ENCODE measurements around the gene CRYL1.
A peak's percentile ranks its signal among the peaks of the same experiment; 100 is the strongest.

Gene CRYL1, protein sequence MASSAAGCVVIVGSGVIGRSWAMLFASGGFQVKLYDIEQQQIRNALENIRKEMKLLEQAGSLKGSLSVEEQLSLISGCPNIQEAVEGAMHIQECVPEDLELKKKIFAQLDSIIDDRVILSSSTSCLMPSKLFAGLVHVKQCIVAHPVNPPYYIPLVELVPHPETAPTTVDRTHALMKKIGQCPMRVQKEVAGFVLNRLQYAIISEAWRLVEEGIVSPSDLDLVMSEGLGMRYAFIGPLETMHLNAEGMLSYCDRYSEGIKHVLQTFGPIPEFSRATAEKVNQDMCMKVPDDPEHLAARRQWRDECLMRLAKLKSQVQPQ
- total RNA-seq, result 2.2 to 13.1 reads per million in 2 donors

DNA sequence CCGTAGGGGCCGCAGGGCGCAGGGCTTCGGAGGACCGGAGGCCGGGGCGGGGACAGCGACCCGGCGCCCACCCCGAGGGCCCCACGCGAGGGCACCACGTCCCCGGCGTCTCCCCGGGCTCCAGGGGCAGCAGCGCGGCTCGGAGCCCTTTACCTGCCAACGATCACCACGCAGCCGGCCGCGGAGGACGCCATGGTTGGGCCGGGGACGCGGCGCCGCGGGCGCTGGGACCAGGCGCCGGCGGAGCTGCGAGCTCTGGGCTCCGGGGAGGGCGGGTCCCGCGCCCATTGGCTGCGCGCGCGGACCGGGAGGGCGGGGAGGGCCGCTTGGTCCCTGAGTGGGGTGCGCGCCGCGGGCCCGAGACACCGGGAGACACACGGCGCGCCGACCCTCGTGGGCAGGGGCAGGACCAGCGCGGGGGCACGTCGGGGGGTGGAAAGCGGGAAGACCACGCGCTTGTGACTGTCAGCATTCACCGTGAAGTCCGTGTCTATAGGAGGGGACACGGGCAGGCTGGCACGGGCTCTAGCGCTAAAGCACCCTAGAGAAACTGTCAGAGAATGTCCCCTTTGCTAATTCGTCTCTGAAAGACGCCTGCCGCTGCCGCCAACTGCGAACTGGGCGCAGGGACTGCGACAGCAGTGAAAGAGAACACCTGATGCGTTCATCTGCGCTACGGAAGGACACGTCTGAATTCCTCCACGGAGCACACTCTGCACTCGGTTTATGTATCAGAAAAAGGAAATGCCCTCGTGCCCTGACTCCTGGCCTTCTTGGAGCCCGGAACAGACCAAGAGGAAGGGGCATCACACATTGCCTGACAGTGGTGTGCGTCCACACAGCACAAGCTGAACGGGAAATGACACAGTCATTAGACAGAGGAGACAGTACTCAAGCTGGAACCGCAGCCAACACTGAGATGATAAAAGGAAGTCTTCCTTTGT is at the start of gene CRYL1:
CRYL1 (minus strand) TSS at position 257 of the 944 bp plus-strand sequence; CDS start at position 194, 63 bp downstream.
- peak; percentile 53 to 84 (median 62) for DNase-seq

DNA sequence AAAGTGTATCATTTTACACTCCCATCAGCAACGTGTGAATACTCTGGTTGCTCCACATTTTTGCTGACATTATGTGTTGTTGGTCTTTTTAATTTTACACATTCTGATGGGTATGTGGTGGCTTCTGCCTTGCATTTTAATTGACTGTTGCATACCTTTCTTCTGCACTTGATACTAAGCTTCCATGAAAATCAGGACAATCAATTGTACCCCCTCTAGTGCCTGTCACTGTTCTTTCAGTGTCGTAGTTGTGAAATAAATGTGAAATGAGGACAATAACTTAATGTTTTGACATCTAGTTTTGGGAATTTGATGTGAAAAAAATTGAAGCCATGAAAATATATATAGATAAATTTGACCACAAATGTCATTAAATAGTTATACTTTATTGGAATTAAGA is 48.0 kb upstream of the CRYL1 start:
- DNase-seq, result no peak

DNA sequence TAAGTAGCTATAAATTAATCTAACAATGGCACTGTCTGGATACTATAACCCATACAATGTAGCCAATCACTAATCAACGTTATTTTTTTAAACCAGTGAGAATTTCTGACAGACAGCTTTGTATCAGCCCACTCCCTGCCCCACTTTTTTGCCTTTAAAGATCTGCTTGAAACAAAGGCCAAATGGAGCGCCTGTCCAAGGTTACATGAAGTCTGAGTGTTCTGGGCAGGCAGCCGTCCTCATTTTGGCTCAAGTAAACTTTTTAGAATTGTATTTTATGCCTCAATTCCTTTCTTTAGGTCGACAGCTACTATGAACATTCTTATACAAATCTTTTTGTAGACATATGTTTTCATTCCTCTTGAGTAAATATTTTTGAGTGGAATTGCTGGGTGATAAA is 47.5 kb upstream of the CRYL1 start:
- no peak for DNase-seq

- peak in 1 of 5 experiments; percentile 26 for DNase-seq
These were observed 46.0 kb upstream of the CRYL1 start for GRCh38 chr13:20571676-20572075.

- no peak for DNase-seq
These were observed 44.9 kb upstream of the CRYL1 start for GRCh38 chr13:20570517-20570916.

GRCh38 chr13:20567881-20568528 is 42.3 kb upstream of the CRYL1 start:
- no peak for DNase-seq

DNA sequence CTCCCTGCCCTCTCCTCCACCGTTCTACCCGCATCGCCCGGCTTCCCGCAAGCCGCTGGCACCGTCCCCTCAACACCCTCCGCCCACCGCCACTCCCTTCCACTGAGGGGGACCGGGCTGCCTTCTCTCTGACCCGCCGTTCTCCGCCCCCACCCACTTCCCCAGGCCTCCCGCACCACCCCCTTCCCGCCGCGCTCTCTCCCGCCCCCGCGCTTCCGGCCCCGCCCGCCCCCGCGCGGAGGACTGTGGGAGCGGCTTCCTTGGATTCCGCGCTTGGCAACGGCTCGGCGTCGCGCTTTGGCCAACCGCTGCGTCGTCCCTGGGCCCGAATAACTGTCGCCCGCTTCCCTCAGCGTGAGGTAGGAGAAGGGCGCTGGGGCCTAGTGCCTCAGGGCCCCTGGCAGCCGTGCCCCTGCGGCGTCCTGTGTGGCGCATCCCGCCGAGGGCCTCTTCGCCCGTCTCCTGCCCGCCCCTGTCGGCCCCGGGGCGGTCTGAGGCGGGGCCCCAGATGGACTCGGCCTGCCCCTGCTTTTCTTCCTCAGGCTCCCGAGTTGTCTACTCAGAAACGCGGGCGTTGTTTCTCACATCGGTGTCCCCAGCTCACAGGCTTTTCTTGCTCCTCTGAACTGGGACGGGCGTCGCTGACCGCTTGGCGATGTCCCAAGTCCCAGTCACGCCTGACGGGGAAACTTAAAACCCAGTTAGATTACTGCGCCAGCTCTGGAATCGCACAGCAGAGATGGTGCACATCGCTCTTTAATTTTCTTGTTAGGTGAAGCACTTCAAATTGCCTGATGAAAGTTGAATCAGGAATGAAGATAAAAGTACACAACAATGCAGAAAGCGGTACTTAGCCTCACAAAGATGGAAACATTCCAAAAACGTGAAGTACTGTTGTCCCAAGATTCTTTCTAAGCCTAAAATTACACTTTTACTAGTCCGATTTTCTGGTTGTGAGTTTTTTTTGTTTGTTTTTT is 41.5 kb upstream of the CRYL1 start, which contains the start of gene IFT88:
IFT88 (plus strand) TSS at position 260 of the 977 bp plus-strand sequence. CDS start 7,229 bp downstream, outside the sequence.
- peak; percentile 52 to 91 (median 72) for DNase-seq

GRCh38 chr13:20566468-20566897 is 40.8 kb upstream of the CRYL1 start:
- no peak for DNase-seq

GRCh38 chr13:20565115-20565736 is 39.6 kb upstream of the CRYL1 start:
- DNase-seq, result peak in 1 of 5 experiments; percentile 11

DNA sequence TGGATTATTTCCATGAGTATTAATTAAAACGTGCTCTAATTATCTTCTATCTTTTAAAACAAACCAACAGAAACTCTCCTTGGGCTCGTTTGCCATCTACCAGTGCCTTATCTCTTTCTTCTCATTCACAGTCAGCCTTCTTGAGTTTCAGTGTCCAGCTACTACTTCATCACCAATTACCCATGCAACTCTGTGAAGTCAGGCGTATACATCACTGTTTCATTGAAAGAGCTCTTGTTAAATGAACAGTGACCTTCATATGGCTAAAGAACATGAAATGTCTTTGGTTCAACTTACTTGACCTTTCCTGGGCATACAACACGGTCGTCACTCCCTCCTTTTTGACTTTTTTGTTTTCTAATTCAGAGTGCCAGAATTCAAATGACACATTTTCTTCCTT is 36.1 kb upstream of the CRYL1 start:
- no peak for DNase-seq

- no peak for DNase-seq
These were observed 34.2 kb upstream of the CRYL1 start for GRCh38 chr13:20559659-20560356.

- no peak for DNase-seq
These were observed 33.3 kb upstream of the CRYL1 start for GRCh38 chr13:20558982-20559381.

DNA sequence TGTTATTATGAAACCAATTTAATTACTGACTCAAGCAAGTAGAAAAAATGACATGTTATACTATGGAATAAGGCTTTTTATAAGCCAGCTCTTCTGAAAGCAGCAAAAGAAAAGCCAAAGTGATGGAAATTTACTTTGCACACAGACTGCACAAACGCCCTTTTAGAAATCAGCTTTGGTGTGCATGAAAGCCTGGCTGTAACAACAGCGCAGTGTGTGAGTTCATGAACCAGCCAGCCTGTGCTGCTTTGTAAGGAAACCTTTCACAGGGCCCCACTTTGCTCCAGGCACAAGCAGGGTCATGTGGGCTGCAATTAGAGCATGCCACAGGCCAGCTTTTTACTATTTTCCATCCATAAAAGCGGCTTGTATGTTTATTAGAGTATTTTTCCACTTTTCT is 27.7 kb upstream of the CRYL1 start:
- no peak for DNase-seq

DNA sequence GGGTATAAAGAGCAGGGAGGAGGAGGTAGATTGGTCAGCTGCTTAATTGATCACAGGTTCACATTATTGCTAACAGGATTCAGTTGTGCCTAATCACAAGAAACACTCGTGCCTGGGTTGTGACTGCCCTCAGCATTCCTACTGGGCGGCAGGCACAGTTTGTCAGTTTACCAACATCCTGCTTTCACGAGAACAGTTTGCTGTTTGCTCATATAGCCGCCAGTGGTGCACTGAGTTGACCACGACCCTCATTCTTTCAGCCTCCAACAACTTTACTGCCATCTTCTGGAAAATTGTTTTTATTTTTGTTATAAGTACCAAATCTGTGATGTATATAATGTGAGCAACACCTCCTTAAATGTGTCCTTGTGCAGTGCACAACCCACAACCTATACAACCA is 25.1 kb upstream of the CRYL1 start:
- peak in 1 of 5 experiments; percentile 37 for DNase-seq

GRCh38 chr13:20547479-20547908 is 21.8 kb upstream of the CRYL1 start:
- no peak for DNase-seq

DNA sequence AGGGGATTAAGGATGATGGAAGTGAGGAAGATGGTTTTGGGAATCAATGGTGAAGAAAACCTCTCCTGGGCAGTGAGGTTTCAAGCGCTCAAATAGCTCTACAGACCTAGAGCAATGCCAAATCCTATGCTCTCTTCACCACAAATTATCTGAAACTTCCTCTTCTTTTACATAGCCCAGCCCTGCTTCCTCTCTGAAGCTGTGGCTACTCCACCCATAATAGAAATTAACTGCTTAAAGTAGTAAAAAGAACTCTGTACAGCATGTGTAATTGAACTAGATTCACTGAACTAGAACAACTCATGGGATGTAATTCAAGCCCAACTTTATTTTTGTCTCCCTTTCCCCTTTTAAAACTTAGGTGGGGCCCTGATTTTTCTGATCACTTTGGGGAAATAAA is 20.9 kb upstream of the CRYL1 start:
- DNase-seq, result no peak

GRCh38 chr13:20544201-20544923 is 18.7 kb upstream of the CRYL1 start:
- no peak for DNase-seq

DNA sequence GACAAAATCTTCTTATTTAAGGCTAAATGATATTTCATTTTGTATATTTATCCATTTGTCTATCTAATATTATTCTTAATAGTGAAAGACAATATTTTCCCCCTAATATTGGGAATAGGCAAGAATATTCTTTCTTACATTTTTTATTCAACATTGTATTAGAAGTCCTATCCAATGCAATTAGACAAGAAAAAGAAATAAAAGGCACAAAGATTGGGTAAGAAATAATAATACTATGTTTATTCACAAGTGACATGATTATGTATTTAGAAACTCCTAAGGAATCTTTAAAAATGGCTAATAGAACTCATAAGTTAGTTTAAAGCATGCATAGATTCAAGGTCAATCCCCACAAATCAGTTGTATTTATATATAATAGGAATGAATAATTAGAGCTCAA is 11.3 kb upstream of the CRYL1 start:
- no peak for DNase-seq

- DNase-seq, result no peak
These were observed 8.5 kb upstream of the CRYL1 start for GRCh38 chr13:20534038-20534608.
